K562 (cell line): Measurements from ENCODE around the gene FANK1. TPM values are rescaled to one million over a fixed set of nuclear protein-coding genes. Genes with fewer than 3 reads are reported as not detected.

Experiments used
- ATAC-seq: fragments of 200-7000 bp; cut with Tn5 transposase; 3 replicates; pipeline ENCODE4 v1.9.1; 2020; ENCODE audit warnings: moderate library complexity
- BruUV-seq: library from RNA; stranded (reverse); fragments of 400-500 nt; replicated peaks from 2 replicates; lab custom pipeline; 2021; lab: Mats Ljungman, UMichigan
- CTCF ChIA-PET: fragments of 300-600 bp; formaldehyde crosslinking; extraction: SDS; loops from one replicate; lab custom pipeline; 2021; ENCODE audit warnings: low intra/inter-chr PET ratio; lab: Yijun Ruan, JAX
- POLR2A ChIA-PET: fragments of 300-600, 350-650 bp; sonication (Branson Sonifier 250); formaldehyde crosslinking; extraction: SDS; loops from one replicate; lab custom pipeline; 2021; ENCODE audit warnings: antibody characterized with exemption, inconsistent platforms; lab: Yijun Ruan, JAX
- DNase-seq, 4 experiments: peaks; one replicate each; pipeline versions ENCODE4 v3.0.0 to v3.0.0-alpha.2; 2011 to 2018; ENCODE audit warnings: low spot score in 3 of 4, mixed read lengths in 3 of 4; ENCODE audit errors: extremely low read depth in 1 of 4
- FAIRE-seq: peaks from 2 replicates; lab custom pipeline; 2011; peaks lifted over from hg19 to GRCh38; lab: Jason Lieb, UNC
- H2AFZ ChIP-seq: 2 replicates; pipeline ENCODE4 v1.6.0; 2011; ENCODE audit warnings: low read depth, low read length, control low read depth, inconsistent platforms
- H3K27ac ChIP-seq: fragments of 200-600 bp; 3 replicates; pipeline ENCODE4 v1.8.0; 2011; ENCODE audit warnings: low read depth, mild to moderate bottlenecking, control low read depth, inconsistent platforms, low read length, moderate library complexity, mixed read lengths; ENCODE audit errors: extremely low read depth
- H3K27me3 ChIP-seq, 2 experiments: fragments of 300-600 bp in 1 of 2; 2 replicates in 1 of 2; 3 replicates in 1 of 2; pipeline versions ENCODE4 v1.6.0 to v1.8.0; 2011; ENCODE audit warnings: inconsistent platforms in 2 of 2, low read length in 2 of 2, mild to moderate bottlenecking in 1 of 2, mixed read lengths in 1 of 2, moderate library complexity in 1 of 2; ENCODE audit not compliant: control insufficient read depth in 2 of 2, insufficient read depth in 2 of 2
- H3K36me3 ChIP-seq: fragments of 300-600 bp; 3 replicates; pipeline ENCODE4 v1.8.0; 2011; ENCODE audit warnings: mild to moderate bottlenecking, low read length, inconsistent platforms; ENCODE audit not compliant: control insufficient read depth, insufficient read depth
- H3K4me1 ChIP-seq, 2 experiments: fragments of 200-600 bp in 1 of 2; replicated peaks in 1 of 2; 2 replicates in 1 of 2; 3 replicates in 1 of 2; pipeline versions ENCODE4 v1.5.1 to v1.8.0; 2011; ENCODE audit warnings: inconsistent platforms in 2 of 2, low read length in 2 of 2, mild to moderate bottlenecking in 1 of 2, mixed read lengths in 1 of 2, moderate library complexity in 1 of 2; ENCODE audit not compliant: control insufficient read depth in 2 of 2, insufficient read depth in 2 of 2
- H3K4me2 ChIP-seq: 2 replicates; pipeline ENCODE4 v1.6.1; 2011; ENCODE audit warnings: low read length, control low read depth, inconsistent platforms, mixed read lengths; ENCODE audit not compliant: insufficient read depth
- H3K4me3 ChIP-seq: fragments of 200-600 bp; sonication (generic), shearing (Covaris generic); 2 replicates; pipeline ENCODE4 v1.5.1; 2016; ENCODE audit warnings: control low read depth, inconsistent platforms
- H3K79me2 ChIP-seq: fragments of 200-600 bp; 3 replicates; pipeline ENCODE4 v1.8.0; 2011; ENCODE audit warnings: low read length, inconsistent platforms; ENCODE audit not compliant: control insufficient read depth, insufficient read depth
- H3K9ac ChIP-seq, 2 experiments: 2 replicates each; pipeline versions ENCODE4 v1.6.0 to v1.6.1; 2011; ENCODE audit warnings: low read depth in 2 of 2, low read length in 2 of 2, control low read depth in 1 of 2, inconsistent platforms in 1 of 2, mild to moderate bottlenecking in 1 of 2, mixed read lengths in 1 of 2; ENCODE audit not compliant: insufficient read depth in 1 of 2
- H3K9me1 ChIP-seq: one replicate; pipeline ENCODE4 v1.6.0; 2011; ENCODE audit warnings: inconsistent platforms, mild to moderate bottlenecking, low read length, moderate library complexity; ENCODE audit not compliant: control insufficient read depth, insufficient read depth
- H3K9me3 ChIP-seq: replicated peaks from 2 replicates; pipeline ENCODE4 v1.5.1; 2011; ENCODE audit warnings: low read depth, low read length, inconsistent platforms; ENCODE audit not compliant: control insufficient read depth, insufficient read depth
- H4K20me1 ChIP-seq: replicated peaks from 2 replicates; pipeline ENCODE4 v1.6.1; 2011; ENCODE audit warnings: low read length, inconsistent platforms, mixed read lengths; ENCODE audit not compliant: control insufficient read depth, insufficient read depth
- DMBX1 ChIP-seq: fragments of 250-450 bp; sonication (Bioruptor Pico); IDR thresholded peaks from 2 replicates; pipeline ENCODE4 v1.8.0; 2022; ENCODE audit warnings: inconsistent platforms, mild to moderate bottlenecking, moderate library complexity, borderline replicate concordance
- EP300 ChIP-seq: IDR thresholded peaks from 2 replicates; pipeline ENCODE4 v1.6.1; 2012; ENCODE audit warnings: low read length, improper control_type of control experiment
- FOXJ3 ChIP-seq: sonication (generic); formaldehyde crosslinking; IDR thresholded peaks from 2 replicates; pipeline ENCODE4 v1.4.0; 2020; ENCODE audit warnings: mild to moderate bottlenecking, missing genetic modification reagents
- KAT2B ChIP-seq: IDR thresholded peaks from one replicate; pipeline ENCODE4 v1.6.1; 2012; ENCODE audit warnings: low read depth, mild to moderate bottlenecking, control low read depth, inconsistent platforms, low read length, moderate library complexity
- KDM4B ChIP-seq, 2 experiments: fragments of 450-650 bp in 1 of 2; sonication (generic) in 1 of 2; IDR thresholded peaks; 2 replicates each; pipeline ENCODE4 v1.6.1; 2016 to 2017; ENCODE audit warnings: borderline replicate concordance in 2 of 2, antibody characterized with exemption in 1 of 2, low read depth in 1 of 2, mild to moderate bottlenecking in 1 of 2
- LCOR ChIP-seq: sonication (generic); formaldehyde crosslinking; IDR thresholded peaks from 2 replicates; pipeline ENCODE4 v1.8.0; 2022; ENCODE audit warnings: mild to moderate bottlenecking, missing genetic modification reagents
- PCBP1 ChIP-seq: fragments of 200-400 bp; formaldehyde crosslinking; IDR thresholded peaks from 2 replicates; pipeline ENCODE4 v1.6.1; 2018; ENCODE audit warnings: mild to moderate bottlenecking, low read depth, low read length; ENCODE audit not compliant: poor library complexity, severe bottlenecking
- SP1 ChIP-seq: sonication (generic); formaldehyde crosslinking; IDR thresholded peaks from 2 replicates; pipeline ENCODE4 v1.8.1; 2022; ENCODE audit warnings: mild to moderate bottlenecking, missing genetic modification reagents
- ZEB2 ChIP-seq: fragments of 450-650 bp; IDR thresholded peaks from 2 replicates; pipeline ENCODE4 v1.6.1; 2016
- ZNF696 ChIP-seq: fragments of 250-450 bp; sonication (Bioruptor Pico); conservative IDR thresholded peaks from 2 replicates; pipeline ENCODE4 v1.4.0; 2020; ENCODE audit warnings: mild to moderate bottlenecking, moderate library complexity
- WGBS: fragments of 100-300 bp; shearing (Covaris generic); methylation state at CpG from one replicate; pipeline ENCODE4 v1.1.6; 2016; ENCODE audit warnings: low coverage, mixed read lengths; ENCODE audit not compliant: insufficient coverage; ENCODE audit errors: missing lambda C conversion rate; 5-methylcytosine and 5-hydroxymethylcytosine counted together
- in situ Hi-C: fragments of 300-500 bp; cut with MboI; formaldehyde crosslinking; loops from 4 replicates; pipeline ENCODE4 v1.15.0; 2018; ENCODE audit warnings: inconsistent platforms, mixed read lengths
- intact Hi-C: fragments of 100-400 bp; cut with micrococcal nuclease; formaldehyde crosslinking; loops from 2 replicates; pipeline ENCODE4 v1.14.2; 2022
- polyA plus RNA-seq, 8 experiments: library from polyadenylated mRNA; depleted of rRNA in 4 of 8; stranded (reverse) in 5 of 8; unstranded in 3 of 8; fragments of >200 nt; fragmentation: Nextera tagmentation in 2 of 8; fragmentation: Illumina TruSeq in 1 of 8; extraction: Ambion mirVana in 2 of 8; extraction: Trizol in 1 of 8; gene quantifications; 2 replicates each; pipeline versions ENCODE4 v1.2.1 to v1.2.3, GENCODE V29; 2011 to 2014; ENCODE audit warnings: inconsistent platforms in 1 of 8, missing spikeins in 1 of 8
- total RNA-seq, 7 experiments: library from RNA; depleted of rRNA in 6 of 7; stranded (reverse); fragments of >200 nt in 6 of 7; fragmentation: Illumina TruSeq in 2 of 7; extraction: Trizol in 2 of 7; gene quantifications; 2 replicates each; pipeline versions ENCODE4 v1.2.1 to v1.2.3, GENCODE V29; 2011 to 2021; ENCODE audit warnings: low replicate concordance in 1 of 7
- TF ChIP-seq, protein P1 (sequence below), 2 experiments: fragments of 200-800 bp in 1 of 2; sonication (Bioruptor generic) in 1 of 2; sonication (generic) in 1 of 2; formaldehyde crosslinking in 1 of 2; IDR thresholded peaks in 1 of 2; conservative IDR thresholded peaks in 1 of 2; 2 replicates each; pipeline versions ENCODE4 v1.5.0 to v1.6.1; 2016 to 2020; ENCODE audit warnings: missing compliant biosample characterization in 1 of 2, missing genetic modification characterization in 1 of 2, missing genetic modification reagents in 1 of 2
- TF ChIP-seq, protein P2 (sequence below): fragments of 450-650 bp; IDR thresholded peaks from 2 replicates; pipeline ENCODE4 v1.6.1; 2016; ENCODE audit warnings: antibody characterized with exemption

The FANK1 gene
- total and polyA plus RNA-seq, 9 of the 15 experiments (the other 6 are each of a cell fraction or from before 2014, with no cell fraction given) = 0.11 to 2.3 (median 0.51) TPM; not detected in 1

DNA sequence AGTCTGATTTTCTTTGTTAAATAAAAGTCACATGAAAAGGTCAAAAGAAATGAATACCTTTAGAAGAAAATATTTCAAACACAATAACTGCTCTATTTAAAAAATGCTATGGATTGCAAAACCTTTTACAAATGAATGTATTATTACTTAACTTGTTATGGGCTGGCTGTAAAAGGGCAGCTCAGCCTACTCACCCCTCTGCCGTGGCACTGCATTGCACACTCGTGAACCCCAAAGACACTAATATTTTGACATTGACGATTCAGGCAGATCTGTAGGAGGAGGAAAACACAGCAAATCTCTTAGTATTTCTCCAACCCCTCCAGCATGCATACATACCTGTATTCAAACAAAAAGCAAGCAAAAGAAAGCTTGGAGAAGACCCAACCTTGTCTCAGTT, 149.5 kb downstream of the FANK1 start:
- no peak overlapping the region for H3K4me2 ChIP-seq
- TF ChIP-seq FOXJ3 (CRISPR knock-in tag) (no peak), ZEB2 (no peak), ZNF696 (CRISPR knock-in tag) (no peak), EP300 (no peak), SP1 (CRISPR knock-in tag) (no peak), PCBP1 (no peak), DMBX1 (CRISPR knock-in tag) (no peak), LCOR (CRISPR knock-in tag) (no peak), KAT2B (no peak), KDM4B (IDR thresholded peaks at IDR 0.05; ENCODE audit: borderline replicate concordance in 2 of 2, low read depth in 1 of 2) (no peak)
- TF ChIP-seq, protein P1, sequence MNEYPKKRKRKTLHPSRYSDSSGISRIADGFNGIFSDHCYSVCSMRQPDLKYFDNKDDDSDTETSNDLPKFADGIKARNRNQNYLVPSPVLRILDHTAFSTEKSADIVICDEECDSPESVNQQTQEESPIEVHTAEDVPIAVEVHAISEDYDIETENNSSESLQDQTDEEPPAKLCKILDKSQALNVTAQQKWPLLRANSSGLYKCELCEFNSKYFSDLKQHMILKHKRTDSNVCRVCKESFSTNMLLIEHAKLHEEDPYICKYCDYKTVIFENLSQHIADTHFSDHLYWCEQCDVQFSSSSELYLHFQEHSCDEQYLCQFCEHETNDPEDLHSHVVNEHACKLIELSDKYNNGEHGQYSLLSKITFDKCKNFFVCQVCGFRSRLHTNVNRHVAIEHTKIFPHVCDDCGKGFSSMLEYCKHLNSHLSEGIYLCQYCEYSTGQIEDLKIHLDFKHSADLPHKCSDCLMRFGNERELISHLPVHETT (CRISPR knock-in tag; conservative IDR thresholded peaks at IDR 0.05 in 1 of 2, IDR thresholded peaks at IDR 0.05 in 1 of 2) = no peak
- TF ChIP-seq, protein P2, sequence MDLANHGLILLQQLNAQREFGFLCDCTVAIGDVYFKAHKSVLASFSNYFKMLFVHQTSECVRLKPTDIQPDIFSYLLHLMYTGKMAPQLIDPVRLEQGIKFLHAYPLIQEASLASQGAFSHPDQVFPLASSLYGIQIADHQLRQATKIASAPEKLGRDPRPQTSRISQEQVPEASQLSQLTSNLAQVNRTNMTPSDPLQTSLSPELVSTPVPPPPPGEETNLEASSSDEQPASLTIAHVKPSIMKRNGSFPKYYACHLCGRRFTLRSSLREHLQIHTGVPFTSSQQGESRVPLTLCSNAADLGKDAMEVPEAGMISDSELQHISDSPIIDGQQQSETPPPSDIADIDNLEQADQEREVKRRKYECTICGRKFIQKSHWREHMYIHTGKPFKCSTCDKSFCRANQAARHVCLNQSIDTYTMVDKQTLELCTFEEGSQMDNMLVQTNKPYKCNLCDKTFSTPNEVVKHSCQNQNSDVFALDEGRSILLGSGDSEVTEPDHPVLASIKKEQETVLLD = no peak
- no peak overlapping the region for H2AFZ ChIP-seq
- no peaks in the 10 kb centered on the region for H3K9me1 ChIP-seq
- intact Hi-C loops (no loop called here), in situ Hi-C loops (no loop called here)
- no peak for ATAC-seq
- no peak for FAIRE-seq
- no peaks in the 10 kb centered on the region for H3K4me1 ChIP-seq
- H3K9ac ChIP-seq = no peak overlapping the region
- 0% methylated on average over 3 of the region's 3 CpGs for WGBS
- DNase-seq = no peak
- H3K4me3 ChIP-seq = no peak overlapping the region
- ChIA-PET CTCF (no interaction called here), POLR2A (no interaction called here)
- H3K27ac ChIP-seq = no peak overlapping the region
- no peaks in the 10 kb centered on the region for H3K79me2 ChIP-seq
- H3K36me3 ChIP-seq = no peaks in the 10 kb centered on the region
- peaks cover 3 to 26% of the 10 kb centered on the region in 2 experiments; a peak in 2 of 5 replicates for H3K27me3 ChIP-seq
- H3K9me3 ChIP-seq = no peaks in the 10 kb centered on the region
- BruUV-seq = no TSS peak
- H4K20me1 ChIP-seq = no peaks in the 10 kb centered on the region
